Stimulated activated CD4-positive, alpha-beta T cell treated with anti-CD3 and anti-CD28 coated beads, Interleukin-1b, Interleukin-23, amount 100 ng/mL, for 24 hours (primary cell): Measurements from ENCODE around the gene TEAD3.
"Not testable (repeated sequence)": the region's sequence is repeated elsewhere in the genome, so short reads cannot be mapped to it uniquely, and the experiment has no call there.

Experiments used
- DNase-seq, 4 experiments: peaks; one replicate each; pipeline ENCODE4 v3.0.0-alpha.2; 2020; ENCODE audit warnings: low read depth in 4 of 4, low spot score in 1 of 4

Gene TEAD3

DNA sequence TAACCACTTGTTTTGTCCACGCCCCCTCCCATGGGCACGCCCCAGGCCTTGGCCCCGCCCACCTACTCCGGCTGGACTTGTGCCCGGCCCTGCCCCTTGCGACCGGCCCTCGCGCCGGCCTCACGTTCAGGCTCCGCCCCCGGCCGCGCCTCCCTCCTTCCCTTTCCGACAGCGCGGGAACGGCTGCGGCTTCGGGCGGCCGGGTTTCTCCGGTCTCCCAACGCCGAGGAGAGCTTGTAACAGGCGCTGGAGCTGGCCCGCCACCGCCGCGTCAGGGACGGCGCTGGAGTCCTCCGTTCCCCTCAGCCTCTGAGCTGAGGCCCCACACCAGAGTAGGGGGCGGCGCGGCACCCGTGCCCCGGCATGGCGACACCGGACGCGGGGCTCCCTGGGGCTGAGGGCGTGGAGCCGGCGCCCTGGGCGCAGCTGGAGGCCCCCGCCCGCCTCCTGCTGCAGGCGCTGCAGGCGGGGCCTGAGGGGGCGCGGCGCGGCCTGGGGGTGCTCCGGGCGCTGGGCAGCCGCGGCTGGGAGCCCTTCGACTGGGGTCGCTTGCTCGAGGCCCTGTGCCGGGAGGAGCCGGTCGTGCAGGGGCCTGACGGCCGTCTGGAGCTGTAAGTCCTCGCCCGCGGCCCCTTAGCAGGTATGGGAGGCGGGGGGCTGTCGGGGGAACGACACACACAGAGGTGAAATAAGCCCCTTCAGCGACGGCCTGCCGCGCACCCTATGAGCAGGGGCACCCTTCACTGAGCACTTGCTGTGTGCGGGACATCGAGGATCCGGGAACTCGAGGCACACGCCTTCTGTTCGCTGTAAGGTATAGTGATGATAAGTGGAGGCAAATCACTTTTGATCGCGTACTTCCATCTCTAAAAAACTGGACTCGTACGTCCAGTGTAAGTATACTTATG lies 44.4 kb downstream of the TEAD3 start, which contains the start of gene FANCE:
TSS of gene FANCE (plus strand) at position 156 of the 908 bp plus-strand sequence. CDS start at position 364, 208 bp downstream.
- DNase-seq, result peak; percentile 72 to 97 (median 88)

DNA sequence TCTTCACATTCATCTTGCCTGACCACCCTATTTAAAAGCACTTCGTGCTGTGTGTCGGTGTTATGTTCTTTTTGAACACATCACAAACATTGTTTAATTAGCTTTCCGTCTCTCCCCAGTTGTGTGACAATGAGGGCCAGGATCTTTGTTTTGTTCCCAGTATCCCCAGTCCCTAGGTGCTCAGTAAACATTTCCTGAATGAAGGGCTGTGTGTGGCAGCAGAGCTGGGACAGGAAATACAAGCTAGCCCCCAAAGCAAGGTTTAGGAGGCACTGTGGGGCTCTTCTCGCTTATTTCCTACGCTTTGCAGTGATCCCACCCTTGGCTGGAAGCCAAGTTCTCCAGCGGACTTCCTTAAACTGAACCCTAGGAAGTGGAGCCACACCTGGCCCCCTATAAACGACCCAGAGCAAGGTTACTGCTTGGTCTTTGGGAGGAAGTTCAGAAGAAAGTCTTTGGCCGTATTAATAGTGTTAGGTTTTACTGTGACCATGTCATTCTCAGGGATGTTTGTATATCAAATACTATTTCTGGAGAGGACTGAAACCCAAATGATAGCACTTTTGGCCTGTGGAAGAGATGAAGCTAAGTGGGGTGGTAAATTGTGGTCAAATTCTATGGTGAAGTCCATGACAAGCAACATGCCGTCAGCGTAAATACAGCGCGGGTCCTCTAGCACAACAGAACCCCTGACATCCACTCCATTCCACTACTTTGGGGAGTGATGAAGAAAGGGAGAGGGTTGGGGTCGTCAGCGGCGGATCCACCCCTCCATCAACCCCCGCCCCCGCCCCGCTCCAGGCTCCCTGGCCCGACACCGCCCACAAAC lies 45.3 kb downstream of the TEAD3 start:
- no peak for DNase-seq

DNA sequence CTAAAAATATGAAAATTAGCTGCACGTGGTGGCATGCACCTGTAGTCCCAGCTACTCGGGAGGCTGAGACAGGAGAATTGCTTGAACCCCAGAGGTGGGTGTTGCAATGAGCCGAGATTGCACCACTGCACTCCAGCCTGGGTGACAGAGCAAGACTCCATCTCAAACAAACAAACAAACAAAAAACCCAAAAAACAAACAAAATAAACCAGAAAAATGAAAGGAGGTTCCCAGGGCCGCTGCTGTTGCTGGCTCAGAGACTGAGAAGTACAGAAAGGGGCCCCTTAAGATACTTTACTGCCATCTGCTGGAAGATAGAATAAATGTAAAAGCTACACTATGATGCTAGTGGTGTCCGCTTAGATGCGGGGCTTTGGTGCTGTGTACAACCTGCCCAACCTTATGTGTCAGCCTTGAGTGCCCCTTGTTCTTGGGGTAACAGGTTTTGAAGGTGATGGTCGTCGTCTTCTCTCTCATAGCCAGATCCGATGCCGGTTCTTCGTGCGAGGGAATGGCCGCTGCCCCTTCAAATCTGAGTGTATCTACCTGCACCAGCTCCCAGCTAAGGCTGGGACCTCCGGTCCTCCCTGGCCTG lies 47.5 kb downstream of the TEAD3 start:
- peak in 1 of 4 experiments; percentile 10 for DNase-seq

DNA sequence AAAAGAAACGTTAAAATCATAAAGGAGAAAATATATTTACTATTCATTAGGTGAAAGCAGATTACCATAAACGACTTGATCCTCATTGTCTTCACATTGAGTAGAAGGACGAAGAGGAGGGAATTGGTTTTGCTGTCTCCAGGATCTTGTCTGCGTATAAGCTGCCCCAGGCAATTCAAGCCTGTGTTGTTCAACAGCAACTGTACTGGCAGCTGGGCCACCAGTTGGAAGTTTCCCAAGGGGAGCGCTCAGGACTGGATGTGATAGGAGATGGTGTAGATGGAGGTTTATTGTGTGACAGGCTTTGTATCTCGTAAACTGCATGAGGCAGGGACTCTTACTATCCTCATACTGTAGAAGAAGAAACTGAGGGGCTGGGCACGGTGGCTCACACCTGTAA lies 48.7 kb downstream of the TEAD3 start:
- DNase-seq, result no peak

GRCh38 chr6:35445691-35446090 lies 51.2 kb downstream of the TEAD3 start:
- no peak for DNase-seq

DNA sequence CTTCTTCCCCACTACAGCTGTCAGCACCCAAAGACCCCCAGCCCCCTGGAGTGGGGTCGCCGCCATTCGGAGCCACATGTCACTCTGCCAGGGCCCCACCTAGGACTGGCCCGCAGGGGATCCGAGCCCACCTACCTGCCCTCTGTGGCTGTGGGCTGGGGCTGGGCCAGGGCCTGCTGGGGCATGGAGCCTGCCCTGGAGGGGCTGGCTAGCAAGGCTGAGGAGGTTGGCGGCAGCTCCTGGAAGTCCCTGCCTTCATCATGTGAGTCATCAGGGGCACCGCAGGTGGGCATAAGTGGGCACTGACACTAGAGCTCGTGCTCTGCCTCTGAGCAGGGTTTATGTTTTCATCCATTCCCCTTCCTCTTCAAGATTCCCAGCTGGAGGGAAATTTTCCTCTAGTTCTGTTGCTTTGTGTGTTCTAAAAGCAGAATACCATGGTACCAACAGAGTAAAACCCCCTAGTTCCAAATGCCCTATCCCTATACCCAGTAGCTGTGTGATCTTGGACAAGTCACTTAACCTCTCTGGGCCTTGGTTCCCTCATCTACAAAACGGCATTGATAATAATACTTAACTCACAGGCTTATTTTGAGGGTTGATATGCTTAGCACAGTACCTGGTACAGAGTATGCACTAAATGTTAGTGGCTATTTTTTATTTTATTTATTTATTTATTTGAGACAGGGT lies 53.4 kb downstream of the TEAD3 start:
- no peak for DNase-seq

DNA sequence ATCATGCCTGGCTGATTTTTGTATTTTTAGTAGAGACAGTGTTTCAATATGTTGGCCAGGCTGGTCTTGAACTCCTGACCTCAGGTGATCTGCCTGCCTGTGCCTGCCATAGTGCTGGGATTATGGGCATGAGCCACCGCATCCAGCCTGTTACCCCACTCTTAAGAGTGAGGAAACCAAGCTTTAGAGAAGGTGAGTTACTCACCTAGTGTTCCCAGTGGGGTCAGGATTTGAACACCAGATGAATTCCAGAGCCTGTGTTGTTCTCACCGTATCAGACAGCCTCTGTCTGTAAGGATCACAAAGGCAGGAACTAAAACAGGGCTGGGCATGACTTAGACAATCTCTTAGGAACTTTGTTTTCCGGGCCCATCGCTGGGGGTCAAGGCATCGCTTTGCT lies 54.2 kb downstream of the TEAD3 start:
- DNase-seq, result no peak

- no peak for DNase-seq
These were observed 55.2 kb downstream of the TEAD3 start for GRCh38 chr6:35441642-35442041.

DNA sequence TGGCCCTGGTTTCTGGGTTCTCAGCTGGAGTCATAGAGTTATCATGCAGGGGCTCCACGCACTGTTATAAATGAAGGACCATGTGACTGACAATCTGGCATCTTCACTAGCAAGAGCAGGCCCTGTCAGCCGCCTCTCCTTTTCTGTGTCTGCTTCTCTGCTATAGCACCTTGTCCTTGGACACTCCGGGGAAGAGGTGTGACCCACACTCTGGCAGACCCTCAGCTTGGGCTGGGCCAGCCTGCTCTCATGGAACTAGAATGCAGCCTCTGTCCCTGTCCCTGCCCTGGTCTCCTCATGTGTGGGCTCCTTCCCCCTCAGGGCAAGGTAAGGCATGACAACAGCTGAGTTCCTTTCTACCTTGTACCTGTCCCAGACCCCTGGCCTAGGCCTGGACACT lies 55.7 kb downstream of the TEAD3 start:
- DNase-seq, result no peak

GRCh38 chr6:35439308-35439707 lies 57.6 kb downstream of the TEAD3 start:
- no peak for DNase-seq

DNA sequence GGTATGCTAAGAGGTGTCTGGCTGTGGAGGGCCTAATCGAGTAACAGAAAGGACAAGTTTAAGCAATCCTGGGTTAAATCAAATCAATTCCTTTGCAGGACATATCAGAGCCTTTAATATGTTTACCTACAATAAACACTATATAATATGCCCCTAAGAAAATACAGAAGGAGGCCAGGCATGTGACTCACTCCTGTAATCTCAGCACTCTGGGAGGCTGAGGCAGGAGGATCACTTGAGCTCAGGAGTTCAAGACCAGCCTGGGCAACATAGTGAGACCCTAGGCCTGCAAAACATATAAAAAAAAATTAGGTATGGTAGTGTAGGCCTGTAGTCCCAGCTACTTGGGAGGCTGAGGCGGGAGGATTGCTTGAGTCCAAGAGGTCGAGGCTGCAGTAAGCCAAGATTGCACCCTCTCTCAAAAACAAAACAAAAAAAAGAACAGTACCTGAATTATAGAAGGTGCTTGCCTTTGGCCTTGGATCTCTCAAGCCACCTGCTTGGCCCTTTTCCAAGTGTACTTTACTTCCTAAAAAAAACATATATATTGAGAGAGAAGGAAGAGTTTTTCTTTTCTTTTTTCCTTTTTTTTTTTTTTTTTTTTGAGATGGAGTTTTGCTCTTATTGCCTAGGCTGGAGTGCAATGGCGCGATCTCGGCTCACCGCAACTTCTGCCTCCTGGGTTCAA lies 58.4 kb downstream of the TEAD3 start:
- not testable (repeated sequence) for DNase-seq

- DNase-seq, result no peak
These were observed 60.6 kb downstream of the TEAD3 start for GRCh38 chr6:35436071-35436857.

DNA sequence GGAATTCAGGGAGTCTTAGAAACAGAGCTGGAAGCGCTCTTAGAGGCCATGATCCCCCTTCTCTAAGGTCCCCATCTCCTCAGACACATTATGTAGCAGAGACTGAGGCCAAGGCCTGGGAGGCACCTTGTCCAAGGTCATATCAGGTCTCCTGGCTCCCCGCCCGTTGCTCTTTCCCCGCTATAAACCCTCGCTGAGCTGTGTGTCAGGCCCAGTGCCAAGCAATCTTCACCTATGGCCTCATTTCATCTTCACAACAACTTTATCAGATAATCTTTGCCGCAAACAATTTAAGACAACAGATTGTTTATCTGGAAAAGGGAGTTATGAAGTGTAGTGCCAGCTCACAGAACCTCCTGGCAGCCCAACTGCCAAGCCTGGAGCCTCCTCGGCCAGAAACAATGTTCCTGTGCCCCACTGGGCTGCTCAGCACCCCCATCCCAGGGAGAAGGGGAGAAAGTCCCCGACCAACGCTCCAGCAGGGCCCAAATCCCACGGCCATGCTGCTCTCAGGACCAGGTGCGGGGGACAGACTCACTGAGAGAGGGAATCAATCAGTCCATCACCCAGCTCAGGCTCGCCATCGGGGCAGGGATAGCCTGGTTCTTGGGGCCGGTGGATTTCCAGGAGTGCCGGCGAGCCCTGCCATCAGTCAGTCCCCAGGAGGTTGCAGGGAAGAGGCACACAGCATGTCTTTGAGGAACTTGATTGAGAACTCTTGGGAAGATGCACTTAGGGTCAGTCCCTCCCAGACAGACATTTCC lies 61.6 kb downstream of the TEAD3 start:
- DNase-seq, result no peak

DNA sequence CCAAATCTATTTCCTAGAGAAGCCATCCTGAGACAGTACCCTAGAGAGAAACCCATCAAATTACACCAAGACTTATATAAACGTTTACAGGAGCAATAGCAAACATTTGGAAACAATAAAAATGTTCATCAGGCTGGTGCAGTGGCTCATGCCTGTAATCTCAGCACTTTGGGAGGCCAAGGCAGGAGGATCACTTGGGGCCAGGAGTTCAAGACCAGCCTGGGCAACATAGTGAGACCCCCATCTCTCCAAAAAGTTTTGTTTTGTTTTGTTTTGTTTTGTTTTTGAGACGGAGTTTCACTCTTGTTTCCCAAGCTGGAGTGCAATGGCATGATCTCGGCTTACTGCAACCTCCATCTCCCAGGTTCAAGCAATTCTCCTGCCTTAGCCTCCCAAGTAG lies 64.2 kb downstream of the TEAD3 start:
- DNase-seq, result not testable (repeated sequence)

DNA sequence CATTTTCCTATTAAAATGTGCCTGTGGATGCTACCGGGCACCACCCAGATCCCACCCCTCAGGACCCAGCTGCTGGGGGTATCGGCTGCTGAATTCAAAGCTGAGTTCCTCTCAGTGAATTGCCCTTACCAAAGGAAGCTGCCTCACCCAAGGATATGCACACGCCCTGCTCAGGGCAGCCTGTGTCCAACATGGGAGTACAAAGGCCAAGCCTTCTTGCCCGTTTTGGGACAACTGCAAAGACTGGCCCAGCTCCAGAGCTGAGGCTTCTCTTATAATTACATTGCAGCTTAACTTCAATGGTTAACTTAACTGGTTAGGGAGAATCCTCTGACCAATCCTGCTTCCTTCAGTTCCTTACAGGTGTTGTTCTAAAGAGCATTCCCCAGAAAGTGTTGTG lies 64.6 kb downstream of the TEAD3 start:
- no peak for DNase-seq

DNA sequence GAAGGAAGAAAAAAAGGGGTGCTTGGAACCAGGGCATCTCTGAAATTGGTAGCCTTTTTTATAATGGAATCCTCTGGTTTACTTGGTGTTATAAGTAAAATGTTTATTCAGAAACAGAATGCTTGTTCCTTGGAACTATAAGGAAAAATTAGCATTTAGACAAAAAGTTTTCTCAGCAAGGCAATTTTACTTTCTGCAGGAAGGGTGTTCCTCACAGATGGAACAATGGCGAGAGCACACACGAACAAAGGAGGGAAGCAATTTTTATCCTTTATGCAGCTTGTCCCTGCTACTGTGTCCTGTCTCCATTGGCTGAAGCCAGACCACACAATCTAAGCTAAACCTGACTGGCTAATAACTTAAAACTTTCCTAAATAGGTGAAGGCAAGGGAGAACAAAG lies 67.4 kb downstream of the TEAD3 start:
- no peak for DNase-seq

GRCh38 chr6:35428421-35429149 lies 68.3 kb downstream of the TEAD3 start:
- DNase-seq, result no peak

- no peak for DNase-seq
These were observed 69.0 kb downstream of the TEAD3 start for GRCh38 chr6:35427851-35428321.
